K562 (cell line): Measurements from ENCODE around the gene WFIKKN2. TPM values are rescaled to one million over a fixed set of nuclear protein-coding genes. Genes with fewer than 3 reads are reported as not detected.

Source experiments
- ATAC-seq: fragments of 200-7000 bp; cut with Tn5 transposase; 3 replicates; pipeline ENCODE4 v1.9.1; 2020; ENCODE audit warnings: moderate library complexity
- BruUV-seq: library from RNA; stranded (reverse); fragments of 400-500 nt; replicated peaks from 2 replicates; lab custom pipeline; 2021; lab: Mats Ljungman, UMichigan
- CTCF ChIA-PET: fragments of 300-600 bp; formaldehyde crosslinking; extraction: SDS; loops from one replicate; lab custom pipeline; 2021; ENCODE audit warnings: low intra/inter-chr PET ratio; lab: Yijun Ruan, JAX
- POLR2A ChIA-PET: fragments of 300-600, 350-650 bp; sonication (Branson Sonifier 250); formaldehyde crosslinking; extraction: SDS; loops from one replicate; lab custom pipeline; 2021; ENCODE audit warnings: antibody characterized with exemption, inconsistent platforms; lab: Yijun Ruan, JAX
- DNase-seq, 4 experiments: peaks; one replicate each; pipeline versions ENCODE4 v3.0.0 to v3.0.0-alpha.2; 2011 to 2018; ENCODE audit warnings: low spot score in 3 of 4, mixed read lengths in 3 of 4; ENCODE audit errors: extremely low read depth in 1 of 4
- FAIRE-seq: peaks from 2 replicates; lab custom pipeline; 2011; peaks lifted over from hg19 to GRCh38; lab: Jason Lieb, UNC
- H2AFZ ChIP-seq: 2 replicates; pipeline ENCODE4 v1.6.0; 2011; ENCODE audit warnings: low read depth, low read length, control low read depth, inconsistent platforms
- H3K27ac ChIP-seq: fragments of 200-600 bp; 3 replicates; pipeline ENCODE4 v1.8.0; 2011; ENCODE audit warnings: low read depth, mild to moderate bottlenecking, control low read depth, inconsistent platforms, low read length, moderate library complexity, mixed read lengths; ENCODE audit errors: extremely low read depth
- H3K27me3 ChIP-seq, 2 experiments: fragments of 300-600 bp in 1 of 2; 2 replicates in 1 of 2; 3 replicates in 1 of 2; pipeline versions ENCODE4 v1.6.0 to v1.8.0; 2011; ENCODE audit warnings: inconsistent platforms in 2 of 2, low read length in 2 of 2, mild to moderate bottlenecking in 1 of 2, mixed read lengths in 1 of 2, moderate library complexity in 1 of 2; ENCODE audit not compliant: control insufficient read depth in 2 of 2, insufficient read depth in 2 of 2
- H3K36me3 ChIP-seq: fragments of 300-600 bp; 3 replicates; pipeline ENCODE4 v1.8.0; 2011; ENCODE audit warnings: mild to moderate bottlenecking, low read length, inconsistent platforms; ENCODE audit not compliant: control insufficient read depth, insufficient read depth
- H3K4me1 ChIP-seq, 2 experiments: fragments of 200-600 bp in 1 of 2; replicated peaks in 1 of 2; 2 replicates in 1 of 2; 3 replicates in 1 of 2; pipeline versions ENCODE4 v1.5.1 to v1.8.0; 2011; ENCODE audit warnings: inconsistent platforms in 2 of 2, low read length in 2 of 2, mild to moderate bottlenecking in 1 of 2, mixed read lengths in 1 of 2, moderate library complexity in 1 of 2; ENCODE audit not compliant: control insufficient read depth in 2 of 2, insufficient read depth in 2 of 2
- H3K4me2 ChIP-seq: 2 replicates; pipeline ENCODE4 v1.6.1; 2011; ENCODE audit warnings: low read length, control low read depth, inconsistent platforms, mixed read lengths; ENCODE audit not compliant: insufficient read depth
- H3K4me3 ChIP-seq: fragments of 200-600 bp; sonication (generic), shearing (Covaris generic); 2 replicates; pipeline ENCODE4 v1.5.1; 2016; ENCODE audit warnings: control low read depth, inconsistent platforms
- H3K79me2 ChIP-seq: fragments of 200-600 bp; 3 replicates; pipeline ENCODE4 v1.8.0; 2011; ENCODE audit warnings: low read length, inconsistent platforms; ENCODE audit not compliant: control insufficient read depth, insufficient read depth
- H3K9ac ChIP-seq, 2 experiments: 2 replicates each; pipeline versions ENCODE4 v1.6.0 to v1.6.1; 2011; ENCODE audit warnings: low read depth in 2 of 2, low read length in 2 of 2, control low read depth in 1 of 2, inconsistent platforms in 1 of 2, mild to moderate bottlenecking in 1 of 2, mixed read lengths in 1 of 2; ENCODE audit not compliant: insufficient read depth in 1 of 2
- H3K9me1 ChIP-seq: one replicate; pipeline ENCODE4 v1.6.0; 2011; ENCODE audit warnings: inconsistent platforms, mild to moderate bottlenecking, low read length, moderate library complexity; ENCODE audit not compliant: control insufficient read depth, insufficient read depth
- H3K9me3 ChIP-seq: replicated peaks from 2 replicates; pipeline ENCODE4 v1.5.1; 2011; ENCODE audit warnings: low read depth, low read length, inconsistent platforms; ENCODE audit not compliant: control insufficient read depth, insufficient read depth
- H4K20me1 ChIP-seq: replicated peaks from 2 replicates; pipeline ENCODE4 v1.6.1; 2011; ENCODE audit warnings: low read length, inconsistent platforms, mixed read lengths; ENCODE audit not compliant: control insufficient read depth, insufficient read depth
- ARID1B ChIP-seq: fragments of 450-650 bp; IDR thresholded peaks from 2 replicates; pipeline ENCODE4 v1.6.1; 2016; ENCODE audit warnings: antibody characterized with exemption, mild to moderate bottlenecking, inconsistent platforms
- E2F6 ChIP-seq, 2 experiments: IDR thresholded peaks; 2 replicates each; pipeline ENCODE4 v1.6.1; 2011; ENCODE audit warnings: borderline replicate concordance in 1 of 2, control low read depth in 1 of 2, low read depth in 1 of 2, low read length in 1 of 2, mild to moderate bottlenecking in 1 of 2, mixed read lengths in 1 of 2, moderate library complexity in 1 of 2; ENCODE audit not compliant: insufficient read depth in 1 of 2, insufficient read length in 1 of 2, poor library complexity in 1 of 2, severe bottlenecking in 1 of 2; ENCODE audit errors: extremely low read depth in 1 of 2
- GABPA ChIP-seq: fragments of 200-800 bp; sonication (Bioruptor generic); conservative IDR thresholded peaks from 2 replicates; pipeline ENCODE4 v1.6.1; 2016; ENCODE audit warnings: low read depth, missing genetic modification characterization, missing compliant biosample characterization
- MLLT1 ChIP-seq, 2 experiments: fragments of 450-650 bp; IDR thresholded peaks; 2 replicates each; pipeline ENCODE4 v1.6.1; 2016
- NONO ChIP-seq, 2 experiments: fragments of 200-400 bp in 1 of 2; fragments of 450-650 bp in 1 of 2; formaldehyde crosslinking in 1 of 2; IDR thresholded peaks; 2 replicates each; pipeline ENCODE4 v1.6.1; 2017; ENCODE audit warnings: low read depth in 2 of 2, mild to moderate bottlenecking in 2 of 2, moderate library complexity in 2 of 2, low read length in 1 of 2
- SETDB1 ChIP-seq: IDR thresholded peaks from one replicate; pipeline ENCODE4 v1.6.1; 2012; ENCODE audit warnings: low read length, control low read depth, inconsistent platforms
- THAP7 ChIP-seq: fragments of 250-450 bp; sonication (Bioruptor Pico); IDR thresholded peaks from 2 replicates; pipeline ENCODE4 v1.5.0; 2021
- ZBTB1 ChIP-seq: sonication (generic); formaldehyde crosslinking; IDR thresholded peaks from 2 replicates; pipeline ENCODE4 v1.8.1; 2023; ENCODE audit warnings: missing genetic modification reagents, low read depth, mild to moderate bottlenecking, borderline replicate concordance
- ZC3H8 ChIP-seq: fragments of 450-650 bp; IDR thresholded peaks from 2 replicates; pipeline ENCODE4 v1.6.1; 2017
- ZNF561 ChIP-seq: fragments of 450-650 bp; formaldehyde crosslinking; conservative IDR thresholded peaks from 2 replicates; pipeline ENCODE4 v1.4.0; 2020; ENCODE audit warnings: mild to moderate bottlenecking, moderate library complexity
- ZNF830 ChIP-seq: fragments of 250-450 bp; sonication (Bioruptor Pico); IDR thresholded peaks from 2 replicates; pipeline ENCODE4 v1.5.0; 2021; ENCODE audit warnings: mild to moderate bottlenecking
- WGBS: fragments of 100-300 bp; shearing (Covaris generic); methylation state at CpG from one replicate; pipeline ENCODE4 v1.1.6; 2016; ENCODE audit warnings: low coverage, mixed read lengths; ENCODE audit not compliant: insufficient coverage; ENCODE audit errors: missing lambda C conversion rate; 5-methylcytosine and 5-hydroxymethylcytosine counted together
- in situ Hi-C: fragments of 300-500 bp; cut with MboI; formaldehyde crosslinking; loops from 4 replicates; pipeline ENCODE4 v1.15.0; 2018; ENCODE audit warnings: inconsistent platforms, mixed read lengths
- intact Hi-C: fragments of 100-400 bp; cut with micrococcal nuclease; formaldehyde crosslinking; loops from 2 replicates; pipeline ENCODE4 v1.14.2; 2022
- polyA plus RNA-seq, 8 experiments: library from polyadenylated mRNA; depleted of rRNA in 4 of 8; stranded (reverse) in 5 of 8; unstranded in 3 of 8; fragments of >200 nt; fragmentation: Nextera tagmentation in 2 of 8; fragmentation: Illumina TruSeq in 1 of 8; extraction: Ambion mirVana in 2 of 8; extraction: Trizol in 1 of 8; gene quantifications; 2 replicates each; pipeline versions ENCODE4 v1.2.1 to v1.2.3, GENCODE V29; 2011 to 2014; ENCODE audit warnings: inconsistent platforms in 1 of 8, missing spikeins in 1 of 8
- total RNA-seq, 7 experiments: library from RNA; depleted of rRNA in 6 of 7; stranded (reverse); fragments of >200 nt in 6 of 7; fragmentation: Illumina TruSeq in 2 of 7; extraction: Trizol in 2 of 7; gene quantifications; 2 replicates each; pipeline versions ENCODE4 v1.2.1 to v1.2.3, GENCODE V29; 2011 to 2021; ENCODE audit warnings: low replicate concordance in 1 of 7
- TF ChIP-seq, protein P1 (sequence below): IDR thresholded peaks from 2 replicates; pipeline ENCODE4 v1.6.1; 2012; ENCODE audit warnings: low read depth, low read length, improper control_type of control experiment, borderline replicate concordance
- TF ChIP-seq, protein P2 (sequence below): IDR thresholded peaks from 3 replicates; pipeline ENCODE4 v1.6.1; 2011; ENCODE audit warnings: borderline replicate concordance, mild to moderate bottlenecking, moderate library complexity; ENCODE audit not compliant: insufficient read length; ENCODE audit errors: extremely low read depth

The WFIKKN2 gene
- total and polyA plus RNA-seq, 9 of the 15 experiments (the other 6 are each of a cell fraction or from before 2014, with no cell fraction given) = 0.07 TPM; not detected in 8

GRCh38 chr17:50799582-50799981, 35.8 kb upstream of the WFIKKN2 start:
- Histone ChIP-seq H2AFZ (no peak overlapping the region), H3K36me3 (no peaks in the 10 kb centered on the region), H3K4me2 (no peak overlapping the region), H4K20me1 (no peaks in the 10 kb centered on the region), H3K4me3 (no peak overlapping the region), H3K9me3 (no peaks in the 10 kb centered on the region), H3K9ac (no peak overlapping the region; a peak in 1 of 4 replicates), H3K9me1 (no peaks in the 10 kb centered on the region), H3K4me1 (peaks cover 0 to 6% of the 10 kb centered on the region in 2 experiments; a peak in 1 of 5 replicates), H3K79me2 (no peaks in the 10 kb centered on the region), H3K27ac (no peak overlapping the region), H3K27me3 (peaks cover 0 to 9% of the 10 kb centered on the region in 2 experiments; a peak in 2 of 5 replicates)
- in situ Hi-C loops (no loop called here), intact Hi-C loops (no loop called here)
- 39% methylated on average over 9 of the region's 9 CpGs for WGBS
- CTCF ChIA-PET = no interaction called here
- ATAC-seq (no peak), DNase-seq (no peak), FAIRE-seq (no peak)
- BruUV-seq = no TSS peak
- POLR2A ChIA-PET = interaction anchor here (0.5 kb wide), 1 partner anchor 149 kb away, joined by 4 read pairs; no protein-coding TSS in a partner anchor
- no peak for TF ChIP-seq MLLT1 (IDR thresholded peaks at IDR 0.05)
- no peak for TF ChIP-seq SETDB1
- TF ChIP-seq, protein P1, sequence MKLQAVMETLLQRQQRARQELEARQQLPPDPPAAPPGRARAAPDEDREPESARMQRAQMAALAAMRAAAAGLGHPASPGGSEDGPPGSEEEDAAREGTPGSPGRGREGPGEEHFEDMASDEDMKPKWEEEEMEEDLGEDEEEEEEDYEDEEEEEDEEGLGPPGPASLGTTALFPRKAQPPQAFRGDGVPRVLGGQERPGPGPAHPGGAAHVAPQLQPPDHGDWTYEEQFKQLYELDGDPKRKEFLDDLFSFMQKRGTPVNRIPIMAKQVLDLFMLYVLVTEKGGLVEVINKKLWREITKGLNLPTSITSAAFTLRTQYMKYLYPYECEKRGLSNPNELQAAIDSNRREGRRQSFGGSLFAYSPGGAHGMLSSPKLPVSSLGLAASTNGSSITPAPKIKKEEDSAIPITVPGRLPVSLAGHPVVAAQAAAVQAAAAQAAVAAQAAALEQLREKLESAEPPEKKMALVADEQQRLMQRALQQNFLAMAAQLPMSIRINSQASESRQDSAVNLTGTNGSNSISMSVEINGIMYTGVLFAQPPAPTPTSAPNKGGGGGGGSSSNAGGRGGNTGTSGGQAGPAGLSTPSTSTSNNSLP = no peak
- TF ChIP-seq ZNF830 (CRISPR knock-in tag) = no peak
- no peak for TF ChIP-seq NONO (IDR thresholded peaks at IDR 0.05; ENCODE audit: low read depth in 2 of 2, low read length in 1 of 2)
- no peak for TF ChIP-seq GABPA (tag)
- TF ChIP-seq, protein P2, sequence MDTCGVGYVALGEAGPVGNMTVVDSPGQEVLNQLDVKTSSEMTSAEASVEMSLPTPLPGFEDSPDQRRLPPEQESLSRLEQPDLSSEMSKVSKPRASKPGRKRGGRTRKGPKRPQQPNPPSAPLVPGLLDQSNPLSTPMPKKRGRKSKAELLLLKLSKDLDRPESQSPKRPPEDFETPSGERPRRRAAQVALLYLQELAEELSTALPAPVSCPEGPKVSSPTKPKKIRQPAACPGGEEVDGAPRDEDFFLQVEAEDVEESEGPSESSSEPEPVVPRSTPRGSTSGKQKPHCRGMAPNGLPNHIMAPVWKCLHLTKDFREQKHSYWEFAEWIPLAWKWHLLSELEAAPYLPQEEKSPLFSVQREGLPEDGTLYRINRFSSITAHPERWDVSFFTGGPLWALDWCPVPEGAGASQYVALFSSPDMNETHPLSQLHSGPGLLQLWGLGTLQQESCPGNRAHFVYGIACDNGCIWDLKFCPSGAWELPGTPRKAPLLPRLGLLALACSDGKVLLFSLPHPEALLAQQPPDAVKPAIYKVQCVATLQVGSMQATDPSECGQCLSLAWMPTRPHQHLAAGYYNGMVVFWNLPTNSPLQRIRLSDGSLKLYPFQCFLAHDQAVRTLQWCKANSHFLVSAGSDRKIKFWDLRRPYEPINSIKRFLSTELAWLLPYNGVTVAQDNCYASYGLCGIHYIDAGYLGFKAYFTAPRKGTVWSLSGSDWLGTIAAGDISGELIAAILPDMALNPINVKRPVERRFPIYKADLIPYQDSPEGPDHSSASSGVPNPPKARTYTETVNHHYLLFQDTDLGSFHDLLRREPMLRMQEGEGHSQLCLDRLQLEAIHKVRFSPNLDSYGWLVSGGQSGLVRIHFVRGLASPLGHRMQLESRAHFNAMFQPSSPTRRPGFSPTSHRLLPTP = no peak
- no peak for TF ChIP-seq E2F6 (IDR thresholded peaks at IDR 0.05; ENCODE audit: borderline replicate concordance in 1 of 2, extremely low read depth in 1 of 2, insufficient read depth in 1 of 2, insufficient read length in 1 of 2, low read depth in 1 of 2, low read length in 1 of 2, poor library complexity in 1 of 2, severe bottlenecking in 1 of 2)
- TF ChIP-seq THAP7 = no peak
- TF ChIP-seq ZC3H8 = no peak
- no peak for TF ChIP-seq ARID1B
- no peak for TF ChIP-seq ZBTB1 (CRISPR knock-in tag)
- no peak for TF ChIP-seq ZNF561 (CRISPR knock-in tag)
